Suprapubic skin (tissue), 3 donors: ENCODE data around the gene SIN3A.

ENCODE experiments used
- EP300 ChIP-seq: sonication (generic); formaldehyde crosslinking; IDR thresholded peaks from one replicate; pipeline ENCODE4 v1.6.1; 2017; ENCODE audit warnings: antibody characterized with exemption
- POLR2A ChIP-seq, 2 donors: fragments of 450-650 bp; IDR thresholded peaks; one replicate each; pipeline ENCODE4 v1.6.1; 2017; ENCODE audit warnings: antibody characterized with exemption in 2 of 2, mild to moderate bottlenecking in 2 of 2, moderate library complexity in 2 of 2
- TF ChIP-seq, protein P1 (sequence below), 2 donors: fragments of 200-600 bp in 1 of 2; fragments of 450-650 bp in 1 of 2; sonication (generic) in 1 of 2; IDR thresholded peaks; one replicate each; pipeline ENCODE4 v1.5.1; 2016 to 2019; ENCODE audit warnings: antibody characterized with exemption in 2 of 2, mild to moderate bottlenecking in 1 of 2, moderate library complexity in 1 of 2

GRCh38 chr15:75354454-75354853 lies 97.0 kb downstream of the SIN3A start:
- no peak for TF ChIP-seq POLR2A (IDR thresholded peaks at IDR 0.05)
- TF ChIP-seq, protein P1, sequence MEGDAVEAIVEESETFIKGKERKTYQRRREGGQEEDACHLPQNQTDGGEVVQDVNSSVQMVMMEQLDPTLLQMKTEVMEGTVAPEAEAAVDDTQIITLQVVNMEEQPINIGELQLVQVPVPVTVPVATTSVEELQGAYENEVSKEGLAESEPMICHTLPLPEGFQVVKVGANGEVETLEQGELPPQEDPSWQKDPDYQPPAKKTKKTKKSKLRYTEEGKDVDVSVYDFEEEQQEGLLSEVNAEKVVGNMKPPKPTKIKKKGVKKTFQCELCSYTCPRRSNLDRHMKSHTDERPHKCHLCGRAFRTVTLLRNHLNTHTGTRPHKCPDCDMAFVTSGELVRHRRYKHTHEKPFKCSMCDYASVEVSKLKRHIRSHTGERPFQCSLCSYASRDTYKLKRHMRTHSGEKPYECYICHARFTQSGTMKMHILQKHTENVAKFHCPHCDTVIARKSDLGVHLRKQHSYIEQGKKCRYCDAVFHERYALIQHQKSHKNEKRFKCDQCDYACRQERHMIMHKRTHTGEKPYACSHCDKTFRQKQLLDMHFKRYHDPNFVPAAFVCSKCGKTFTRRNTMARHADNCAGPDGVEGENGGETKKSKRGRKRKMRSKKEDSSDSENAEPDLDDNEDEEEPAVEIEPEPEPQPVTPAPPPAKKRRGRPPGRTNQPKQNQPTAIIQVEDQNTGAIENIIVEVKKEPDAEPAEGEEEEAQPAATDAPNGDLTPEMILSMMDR (IDR thresholded peaks at IDR 0.05) = no peak
- no peak for TF ChIP-seq EP300
